GM12875 (cell line): ENCODE measurements around the gene BCL3.
A peak's percentile ranks its signal among the peaks of the same experiment; 100 is the strongest.
"Not testable (repeated sequence)": the region's sequence is repeated elsewhere in the genome, so short reads cannot be mapped to it uniquely, and the experiment has no call there.

Source experiments
- H3K4me3 ChIP-seq: one replicate; pipeline ENCODE4 v1.5.1; 2011; ENCODE audit warnings: low read depth, low read length, control low read depth
- CTCF ChIP-seq: IDR thresholded peaks from 2 replicates; pipeline ENCODE4 v1.5.1; 2011; ENCODE audit warnings: low read depth, mild to moderate bottlenecking, control low read depth, inconsistent platforms, low read length, moderate library complexity, borderline replicate concordance; ENCODE audit not compliant: insufficient read depth

Gene BCL3

GRCh38 chr19:44762038-44762437 lies 13.5 kb downstream of the BCL3 start:
- TF ChIP-seq CTCF = no peak
- H3K4me3 ChIP-seq = no peak overlapping the region

GRCh38 chr19:44765033-44765948 lies 16.8 kb downstream of the BCL3 start:
- TF ChIP-seq CTCF = no peak
- H3K4me3 ChIP-seq = no peak overlapping the region

- TF ChIP-seq CTCF = no peak
- H3K4me3 ChIP-seq = no peak overlapping the region
These were observed 17.4 kb downstream of the BCL3 start for GRCh38 chr19:44765949-44766335.

- no peak for TF ChIP-seq CTCF
- no peak overlapping the region for H3K4me3 ChIP-seq
These were observed 19.0 kb downstream of the BCL3 start for GRCh38 chr19:44767295-44768180.

- no peak overlapping the region for H3K4me3 ChIP-seq
These were observed 22.2 kb downstream of the BCL3 start for GRCh38 chr19:44770550-44771257.

GRCh38 chr19:44772144-44772543 lies 23.6 kb downstream of the BCL3 start:
- not testable (repeated sequence) for H3K4me3 ChIP-seq

More at GRCh38 chr19:44770550-44771257, 22.2 kb downstream of the BCL3 start:
- TF ChIP-seq CTCF = peak; percentile 48; the same call in 1 of the 2 replicates

GRCh38 chr19:44772959-44773358 lies 24.5 kb downstream of the BCL3 start:
- no peak for TF ChIP-seq CTCF
- no peak overlapping the region for H3K4me3 ChIP-seq
